WI38 (cell line): ENCODE results near the gene C1QTNF3.
"Not testable (repeated sequence)": the region's sequence is repeated elsewhere in the genome, so short reads cannot be mapped to it uniquely, and the experiment has no call there.

ENCODE experiments used
- H3K4me3 ChIP-seq: 2 replicates; pipeline ENCODE4 v1.5.1; 2011; ENCODE audit warnings: low read depth, mild to moderate bottlenecking, control low read depth, low read length
- TF ChIP-seq, protein P1 (sequence below): IDR thresholded peaks from 2 replicates; pipeline ENCODE4 v1.5.1; 2012; ENCODE audit warnings: low read depth, mild to moderate bottlenecking, control low read depth, low read length

C1QTNF3 gene

DNA sequence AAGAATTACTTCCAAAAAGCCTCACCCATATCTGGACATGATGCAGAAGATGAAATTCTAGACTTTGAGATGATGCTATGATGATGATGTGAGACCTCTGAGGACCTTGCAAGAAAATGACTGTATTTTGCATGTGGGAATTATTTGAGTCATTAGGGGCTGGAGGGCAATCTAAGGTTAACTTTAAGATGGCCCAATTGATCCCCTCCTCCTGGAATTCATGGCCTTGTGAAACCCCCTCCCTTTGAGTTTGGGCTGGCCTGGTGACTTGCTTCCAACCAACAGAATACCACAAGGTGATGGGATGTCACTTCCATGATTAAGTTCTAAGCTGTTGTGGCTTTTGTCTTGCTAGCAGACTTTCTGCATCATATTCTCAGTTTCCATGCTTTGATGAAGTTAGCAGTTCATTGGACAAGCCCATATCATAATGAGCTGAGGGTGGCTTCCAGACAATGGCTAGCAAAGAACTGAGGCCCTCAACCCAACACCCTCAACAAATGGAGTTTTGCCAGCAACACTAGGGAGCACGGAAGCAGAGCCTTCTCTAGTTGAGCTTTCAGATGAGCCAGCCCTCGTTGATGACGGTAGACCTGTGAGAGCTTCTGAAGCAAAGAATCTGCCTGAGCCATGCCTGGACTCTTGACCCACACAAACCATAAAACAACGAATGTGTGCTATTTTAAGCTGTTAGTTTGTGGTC lies 27.7 kb downstream of the C1QTNF3 start:
- TF ChIP-seq, protein P1, sequence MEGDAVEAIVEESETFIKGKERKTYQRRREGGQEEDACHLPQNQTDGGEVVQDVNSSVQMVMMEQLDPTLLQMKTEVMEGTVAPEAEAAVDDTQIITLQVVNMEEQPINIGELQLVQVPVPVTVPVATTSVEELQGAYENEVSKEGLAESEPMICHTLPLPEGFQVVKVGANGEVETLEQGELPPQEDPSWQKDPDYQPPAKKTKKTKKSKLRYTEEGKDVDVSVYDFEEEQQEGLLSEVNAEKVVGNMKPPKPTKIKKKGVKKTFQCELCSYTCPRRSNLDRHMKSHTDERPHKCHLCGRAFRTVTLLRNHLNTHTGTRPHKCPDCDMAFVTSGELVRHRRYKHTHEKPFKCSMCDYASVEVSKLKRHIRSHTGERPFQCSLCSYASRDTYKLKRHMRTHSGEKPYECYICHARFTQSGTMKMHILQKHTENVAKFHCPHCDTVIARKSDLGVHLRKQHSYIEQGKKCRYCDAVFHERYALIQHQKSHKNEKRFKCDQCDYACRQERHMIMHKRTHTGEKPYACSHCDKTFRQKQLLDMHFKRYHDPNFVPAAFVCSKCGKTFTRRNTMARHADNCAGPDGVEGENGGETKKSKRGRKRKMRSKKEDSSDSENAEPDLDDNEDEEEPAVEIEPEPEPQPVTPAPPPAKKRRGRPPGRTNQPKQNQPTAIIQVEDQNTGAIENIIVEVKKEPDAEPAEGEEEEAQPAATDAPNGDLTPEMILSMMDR: no peak

GRCh38 chr5:34014626-34015025 lies 28.4 kb downstream of the C1QTNF3 start:
- no peak overlapping the region for H3K4me3 ChIP-seq
- TF ChIP-seq, protein P1: no peak

More for the DNA sequence above, 27.7 kb downstream of the C1QTNF3 start:
- H3K4me3 ChIP-seq: no peak overlapping the region

DNA sequence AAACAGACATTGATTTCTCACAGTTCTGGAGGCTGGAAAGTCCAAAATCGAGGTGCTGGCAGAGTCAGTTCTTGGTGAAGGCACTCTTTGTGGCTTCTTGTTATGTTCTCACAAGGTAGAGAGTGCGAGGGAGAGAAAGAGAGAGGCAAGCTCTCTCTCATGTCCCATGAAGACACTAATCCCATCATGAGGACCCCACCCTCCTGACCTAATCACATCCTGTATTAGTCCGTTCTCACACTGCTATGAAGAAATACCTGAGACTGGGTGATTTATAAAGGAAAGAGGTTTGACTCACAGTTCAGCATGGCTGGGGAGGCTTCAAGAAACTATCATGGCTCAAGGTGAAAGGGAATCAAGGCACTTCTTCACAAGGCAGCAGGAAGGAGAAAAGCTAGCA lies 29.5 kb downstream of the C1QTNF3 start:
- TF ChIP-seq, protein P1: no peak
- H3K4me3 ChIP-seq: no peak overlapping the region

GRCh38 chr5:34012791-34013190 lies 30.2 kb downstream of the C1QTNF3 start:
- no peak overlapping the region for H3K4me3 ChIP-seq
- TF ChIP-seq, protein P1: no peak

- H3K4me3 ChIP-seq: no peak overlapping the region
- TF ChIP-seq, protein P1: no peak
Observed at GRCh38 chr5:34011536-34011935, 31.5 kb downstream of the C1QTNF3 start.

- not testable (repeated sequence) for H3K4me3 ChIP-seq
Observed at GRCh38 chr5:34010146-34010545, 32.9 kb downstream of the C1QTNF3 start.

DNA sequence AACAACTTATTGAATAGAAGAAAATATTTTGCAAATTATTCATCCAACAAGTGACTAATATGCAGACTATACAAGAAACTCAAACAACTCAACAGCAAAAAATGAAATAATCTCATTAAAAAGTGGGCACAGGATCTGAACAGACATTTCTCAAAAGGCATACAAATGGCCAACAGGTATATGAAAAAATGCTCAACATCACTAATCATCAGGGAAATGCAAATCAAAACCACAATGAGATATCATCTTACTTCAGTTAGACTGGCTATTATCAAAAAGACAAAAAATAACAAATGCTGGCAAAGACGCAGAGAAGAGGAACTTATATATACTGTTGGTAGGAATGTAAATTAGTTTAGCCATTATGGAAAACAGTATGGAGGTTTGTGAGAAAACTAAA lies 33.4 kb downstream of the C1QTNF3 start:
- H3K4me3 ChIP-seq: no peak overlapping the region
- TF ChIP-seq, protein P1: no peak

- TF ChIP-seq, protein P1: no peak
- peak overlapping the region; percentile 67 for H3K4me3 ChIP-seq
Observed at GRCh38 chr5:34008802-34009201, 34.2 kb downstream of the C1QTNF3 start.
